T-helper 2 cell treated with Interferon-gamma antibody and Interleukin-4, amounts not matched to agents 5 μg/mL and 100 μg/mL, for 36 hours (primary cell): ENCODE data around the gene SV2C.

Experiments used
- DNase-seq: peaks from one replicate; pipeline ENCODE4 v3.0.0; 2021; ENCODE audit warnings: low spot score
- H3K27ac Mint-ChIP-seq: one replicate; pipeline ENCODE4 v1.8.0; 2021; ENCODE audit warnings: mild to moderate bottlenecking, mixed read lengths
- H3K27me3 Mint-ChIP-seq: one replicate; pipeline ENCODE4 v1.8.0; 2021; ENCODE audit warnings: low read depth, mixed read lengths
- H3K36me3 Mint-ChIP-seq: one replicate; pipeline ENCODE4 v1.8.0; 2021; ENCODE audit warnings: low read depth, mixed read lengths
- H3K4me1 Mint-ChIP-seq: one replicate; pipeline ENCODE4 v1.8.0; 2021; ENCODE audit warnings: low read depth, mixed read lengths
- H3K4me3 Mint-ChIP-seq: one replicate; pipeline ENCODE4 v1.8.0; 2022; ENCODE audit warnings: mild to moderate bottlenecking, moderate library complexity, mixed read lengths
- H3K9me3 Mint-ChIP-seq: one replicate; pipeline ENCODE4 v1.8.0; 2021; ENCODE audit warnings: mixed read lengths

SV2C gene

GRCh38 chr5:76250463-76250862, 167.3 kb downstream of the SV2C start:
- no peak overlapping the region for H3K4me3 Mint-ChIP-seq
- no peaks in the 10 kb centered on the region for H3K4me1 Mint-ChIP-seq
- H3K27ac Mint-ChIP-seq: no peak overlapping the region
- H3K27me3 Mint-ChIP-seq: peaks cover 36% of the 10 kb centered on the region
- H3K9me3 Mint-ChIP-seq: no peaks in the 10 kb centered on the region
- H3K36me3 Mint-ChIP-seq: no peaks in the 10 kb centered on the region
- DNase-seq: no peak

DNA sequence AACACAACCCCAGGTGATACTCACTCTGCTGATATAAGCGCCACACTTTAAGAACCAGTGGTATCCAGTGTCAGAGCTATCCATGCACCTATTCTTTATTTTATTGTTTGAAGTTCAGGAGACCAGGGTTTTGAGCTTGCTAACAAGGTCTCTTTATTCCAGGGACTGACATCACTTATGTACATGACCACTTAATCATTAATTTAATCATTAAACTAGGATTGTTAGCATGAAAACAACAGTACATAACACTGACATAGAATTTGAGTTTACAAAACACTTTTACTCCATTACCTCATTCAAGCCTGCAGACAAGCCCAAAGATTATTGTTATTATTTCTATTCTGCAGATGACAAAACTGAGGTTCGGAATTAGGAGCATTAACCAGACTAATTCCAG, 168.5 kb downstream of the SV2C start:
- DNase-seq: no peak
- H3K4me3 Mint-ChIP-seq: no peak overlapping the region
- no peak overlapping the region for H3K27ac Mint-ChIP-seq
- no peaks in the 10 kb centered on the region for H3K36me3 Mint-ChIP-seq
- peaks cover 6% of the 10 kb centered on the region for H3K4me1 Mint-ChIP-seq
- H3K27me3 Mint-ChIP-seq: peaks cover 44% of the 10 kb centered on the region
- H3K9me3 Mint-ChIP-seq: no peaks in the 10 kb centered on the region

DNA sequence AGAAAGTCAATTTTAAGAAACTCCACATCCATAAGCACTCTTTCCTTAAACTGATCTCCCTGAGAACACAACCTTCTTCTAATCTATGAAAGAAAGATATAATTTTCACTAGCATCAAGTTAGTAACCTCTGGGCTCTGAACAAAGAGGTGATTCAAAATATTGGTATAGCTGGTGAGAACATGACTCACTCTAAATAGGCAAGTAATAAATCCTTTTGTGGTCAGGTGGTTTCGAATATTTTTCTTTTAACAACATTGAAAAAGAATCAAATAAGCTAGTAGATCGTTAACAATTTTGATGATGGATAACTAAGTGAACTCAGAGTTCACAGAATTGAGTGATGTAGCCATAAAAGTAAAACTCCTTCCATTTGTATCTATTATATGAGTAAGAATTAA, 169.3 kb downstream of the SV2C start:
- peaks cover 9% of the 10 kb centered on the region for H3K4me1 Mint-ChIP-seq

DNA sequence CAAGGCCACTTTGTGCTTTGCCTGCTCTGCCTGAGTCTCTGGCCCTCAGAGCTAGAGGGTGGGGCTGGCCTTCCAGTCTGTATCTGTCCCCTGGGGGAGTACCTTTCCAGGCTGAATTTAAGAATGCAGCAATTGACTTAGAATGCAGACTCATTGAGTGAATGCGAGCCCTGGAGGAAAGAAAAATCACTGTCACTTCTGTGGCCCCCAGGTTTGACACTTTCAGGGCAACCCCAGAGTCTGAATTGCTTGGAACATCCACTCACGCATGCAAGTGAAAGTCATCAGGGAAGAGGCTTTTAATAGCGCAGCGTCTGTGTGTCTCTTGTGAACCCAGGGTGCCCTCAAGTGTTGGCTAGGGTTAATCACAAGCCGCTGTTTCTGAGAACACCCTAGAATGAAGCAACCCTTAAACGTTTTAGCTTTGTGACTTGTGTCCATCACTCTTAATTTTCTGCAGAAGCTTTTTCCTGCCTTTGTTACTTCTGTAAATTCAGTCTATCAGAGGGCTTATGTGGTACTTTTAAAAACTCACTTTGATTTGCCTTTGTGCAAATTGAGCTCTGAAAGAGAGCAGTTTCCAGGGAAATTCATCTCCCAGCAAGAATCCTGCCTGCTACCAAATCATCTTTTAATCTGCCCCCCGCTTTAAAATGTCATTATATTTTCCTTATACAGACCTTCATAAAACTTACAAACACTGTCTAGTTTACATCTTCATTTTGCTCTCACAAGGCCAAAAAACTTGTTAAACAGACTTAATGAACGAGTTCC, 173.1 kb downstream of the SV2C start:
- Mint-ChIP-seq H3K27ac (no peak overlapping the region), H3K4me1 (peaks cover 11% of the 10 kb centered on the region), H3K4me3 (no peak overlapping the region), H3K9me3 (no peaks in the 10 kb centered on the region), H3K36me3 (no peaks in the 10 kb centered on the region), H3K27me3 (peaks cover 37% of the 10 kb centered on the region)
- peak; percentile 49 for DNase-seq

More for the DNA sequence above, 169.3 kb downstream of the SV2C start:
- Mint-ChIP-seq H3K9me3 (no peaks in the 10 kb centered on the region), H3K4me3 (no peak overlapping the region), H3K27me3 (peaks cover 40% of the 10 kb centered on the region), H3K36me3 (no peaks in the 10 kb centered on the region), H3K27ac (no peak overlapping the region)
- DNase-seq: no peak

DNA sequence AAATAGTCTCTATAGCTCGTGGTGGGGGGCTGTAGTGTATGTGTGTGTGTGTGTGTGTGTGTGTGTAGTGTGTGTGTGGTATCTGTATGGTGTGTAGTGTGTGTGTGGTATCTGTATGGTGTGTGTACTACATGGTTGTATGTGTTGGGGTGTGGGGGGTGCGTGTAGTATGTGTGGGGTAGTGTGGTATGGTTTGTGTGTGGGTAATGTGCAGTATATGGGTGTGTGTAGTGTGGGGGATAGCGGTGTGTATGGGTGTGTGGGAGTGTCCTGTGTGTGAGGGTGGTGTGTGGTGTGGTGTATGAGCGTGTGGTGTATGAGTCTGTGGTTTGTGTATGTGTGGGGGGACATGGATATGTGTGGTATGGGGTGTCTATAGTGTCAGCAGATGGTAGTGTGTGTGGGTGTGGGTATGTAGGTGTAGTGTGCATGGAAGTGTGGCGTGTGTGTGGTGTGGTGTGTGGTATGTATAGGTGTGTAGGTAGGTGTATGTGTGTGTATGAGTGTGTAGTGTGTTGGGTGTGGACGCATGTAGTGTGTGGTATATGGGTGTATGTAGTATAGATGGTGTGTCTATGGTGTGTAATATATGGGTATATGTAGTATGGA, 174.1 kb downstream of the SV2C start:
- Mint-ChIP-seq H3K9me3 (peaks cover under 1% of the 10 kb centered on the region), H3K27ac (no peak overlapping the region), H3K4me3 (no peak overlapping the region), H3K27me3 (peaks cover 33% of the 10 kb centered on the region), H3K4me1 (peaks cover 11% of the 10 kb centered on the region), H3K36me3 (no peaks in the 10 kb centered on the region)
- no peak for DNase-seq

DNA sequence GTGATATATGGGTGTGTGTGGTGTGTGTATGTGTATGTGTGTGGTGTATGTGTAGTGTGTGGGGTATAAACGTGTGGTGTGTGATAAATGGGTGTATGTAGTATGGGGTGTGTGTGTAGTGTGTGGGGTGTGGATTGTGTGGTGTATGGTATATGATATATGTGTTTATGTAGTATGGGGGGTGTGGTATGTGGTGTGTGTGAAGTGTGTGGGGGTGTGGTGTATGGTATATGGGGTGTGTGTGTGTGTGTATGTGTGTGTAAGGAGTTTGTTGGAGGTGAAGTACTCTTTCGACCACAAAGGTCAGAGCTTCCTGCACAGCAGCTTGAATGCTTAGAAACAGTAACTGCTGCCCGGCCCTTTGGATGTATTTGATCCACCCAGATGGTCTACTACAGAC, 174.7 kb downstream of the SV2C start:
- H3K4me3 Mint-ChIP-seq: no peak overlapping the region
- no peaks in the 10 kb centered on the region for H3K36me3 Mint-ChIP-seq
- H3K27me3 Mint-ChIP-seq: peaks cover 35% of the 10 kb centered on the region
- no peak for DNase-seq
- peaks cover 11% of the 10 kb centered on the region for H3K4me1 Mint-ChIP-seq
- H3K27ac Mint-ChIP-seq: no peak overlapping the region
- peaks cover 6% of the 10 kb centered on the region for H3K9me3 Mint-ChIP-seq

GRCh38 chr5:76264681-76265080, 181.5 kb downstream of the SV2C start:
- Mint-ChIP-seq H3K4me3 (no peak overlapping the region), H3K27me3 (peaks cover 24% of the 10 kb centered on the region), H3K36me3 (peaks cover 7% of the 10 kb centered on the region), H3K9me3 (peaks cover 19% of the 10 kb centered on the region), H3K4me1 (peaks cover 13% of the 10 kb centered on the region), H3K27ac (no peak overlapping the region)
- DNase-seq: no peak

- DNase-seq: peak; percentile 57
- Mint-ChIP-seq H3K4me3 (peak overlapping the region; percentile 51), H3K9me3 (no peaks in the 10 kb centered on the region), H3K27me3 (no peaks in the 10 kb centered on the region), H3K4me1 (peaks cover 22% of the 10 kb centered on the region), H3K36me3 (no peaks in the 10 kb centered on the region), H3K27ac (peak overlapping the region; percentile 60)
Observed at GRCh38 chr5:76269259-76269931, 186.2 kb downstream of the SV2C start.

DNA sequence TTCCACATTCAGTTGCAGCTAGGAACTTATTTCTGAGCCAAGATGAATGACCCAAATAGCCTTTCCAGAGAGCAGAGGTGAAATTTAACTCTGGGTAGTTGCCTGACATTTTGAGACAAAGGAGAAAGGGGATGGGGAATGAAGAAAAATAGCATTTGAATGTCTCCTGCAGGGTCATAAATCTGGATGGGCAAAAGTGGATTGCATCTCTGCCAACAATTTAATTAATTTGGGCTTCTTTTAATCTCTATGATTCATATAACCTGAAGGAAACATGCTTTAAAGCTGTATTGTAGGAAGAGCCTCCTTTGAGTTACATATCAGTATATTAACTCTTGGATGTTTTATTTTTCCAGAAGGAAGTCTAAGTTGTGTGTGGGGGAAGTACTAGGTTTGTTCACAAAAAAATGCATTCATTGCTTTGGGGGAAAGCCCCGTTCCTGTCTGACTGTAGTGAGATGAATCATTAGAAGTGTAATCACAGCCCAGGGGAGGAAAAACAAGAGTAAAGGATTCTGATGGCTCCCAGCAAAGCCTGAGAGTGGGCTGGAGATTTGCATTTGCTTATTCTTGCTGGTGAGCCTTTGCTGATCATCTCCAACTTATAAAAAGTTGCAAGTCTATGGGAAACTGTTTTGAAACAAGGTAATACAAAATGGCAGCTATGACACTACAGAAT, 186.9 kb downstream of the SV2C start:
- peak overlapping the region; percentile 51 for H3K4me3 Mint-ChIP-seq
- peak; percentile 45 for DNase-seq
- H3K4me1 Mint-ChIP-seq: peaks cover 22% of the 10 kb centered on the region
- H3K9me3 Mint-ChIP-seq: no peaks in the 10 kb centered on the region
- H3K27ac Mint-ChIP-seq: peak overlapping the region; percentile 60
- H3K36me3 Mint-ChIP-seq: no peaks in the 10 kb centered on the region
- no peaks in the 10 kb centered on the region for H3K27me3 Mint-ChIP-seq

DNA sequence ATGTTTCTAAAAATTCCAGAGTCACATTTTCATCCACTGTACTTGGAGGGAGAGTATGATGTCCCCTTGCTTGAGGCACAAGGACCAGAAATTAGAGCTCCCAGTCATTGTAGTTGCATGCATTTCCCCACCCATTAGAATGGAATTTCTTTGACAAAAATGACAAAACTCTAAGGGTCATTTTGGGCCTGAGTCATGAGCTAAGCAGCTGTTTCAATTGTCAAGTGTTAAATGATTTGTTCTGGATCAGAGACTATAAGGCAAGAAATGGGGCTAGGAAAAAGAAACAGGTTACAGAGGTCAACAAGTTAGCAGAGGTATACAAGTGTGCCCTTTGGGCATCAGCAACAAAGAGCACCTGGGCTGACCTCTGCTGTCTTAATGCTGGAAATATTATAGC, 188.7 kb downstream of the SV2C start:
- H3K27me3 Mint-ChIP-seq: no peaks in the 10 kb centered on the region
- H3K27ac Mint-ChIP-seq: no peak overlapping the region
- no peak for DNase-seq
- no peaks in the 10 kb centered on the region for H3K36me3 Mint-ChIP-seq
- no peaks in the 10 kb centered on the region for H3K9me3 Mint-ChIP-seq
- peaks cover 19% of the 10 kb centered on the region for H3K4me1 Mint-ChIP-seq
- no peak overlapping the region for H3K4me3 Mint-ChIP-seq

DNA sequence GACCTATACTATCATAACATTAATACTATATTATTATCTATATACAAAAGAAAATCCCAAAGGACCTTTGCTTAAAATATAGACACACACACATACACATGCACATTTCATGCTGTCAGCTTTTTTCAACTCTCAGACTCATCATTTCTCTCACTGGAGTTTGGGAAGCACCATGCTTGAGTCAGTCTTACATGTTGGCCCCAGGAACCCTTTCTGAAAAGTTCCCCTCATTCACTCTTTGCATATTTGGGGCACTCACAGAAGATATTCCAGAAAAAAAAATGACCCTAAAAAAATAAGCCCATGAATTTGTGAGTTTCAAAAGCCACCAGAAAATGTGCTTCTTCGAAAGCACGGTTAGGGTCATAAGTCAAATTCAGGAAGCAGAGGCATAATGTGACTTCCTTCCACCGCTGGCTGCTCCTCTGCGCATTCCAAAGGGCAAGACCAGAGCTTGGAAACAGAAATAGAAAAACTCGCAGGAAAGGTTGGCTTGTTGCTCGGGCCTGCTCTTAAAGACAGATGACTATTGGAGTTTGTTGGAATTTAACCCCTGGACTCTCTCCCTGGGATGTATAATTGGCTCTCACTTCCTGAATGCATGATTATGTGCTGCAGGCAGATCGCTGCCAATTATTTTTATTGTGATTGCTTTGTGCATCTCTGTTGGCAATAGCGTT, 190.2 kb downstream of the SV2C start:
- H3K36me3 Mint-ChIP-seq: no peaks in the 10 kb centered on the region
- no peaks in the 10 kb centered on the region for H3K27me3 Mint-ChIP-seq
- no peak overlapping the region for H3K4me3 Mint-ChIP-seq
- no peak for DNase-seq
- no peak overlapping the region for H3K27ac Mint-ChIP-seq
- peaks cover 16% of the 10 kb centered on the region for H3K4me1 Mint-ChIP-seq
- no peaks in the 10 kb centered on the region for H3K9me3 Mint-ChIP-seq

GRCh38 chr5:76274571-76274970, 191.4 kb downstream of the SV2C start:
- no peak for DNase-seq

GRCh38 chr5:76277736-76278135, 194.6 kb downstream of the SV2C start:
- no peaks in the 10 kb centered on the region for H3K9me3 Mint-ChIP-seq
- H3K4me3 Mint-ChIP-seq: no peak overlapping the region
- H3K36me3 Mint-ChIP-seq: no peaks in the 10 kb centered on the region
- H3K4me1 Mint-ChIP-seq: no peaks in the 10 kb centered on the region
- DNase-seq: no peak
- H3K27ac Mint-ChIP-seq: no peak overlapping the region
- no peaks in the 10 kb centered on the region for H3K27me3 Mint-ChIP-seq

More at GRCh38 chr5:76274571-76274970, 191.4 kb downstream of the SV2C start:
- no peak overlapping the region for H3K27ac Mint-ChIP-seq
- no peaks in the 10 kb centered on the region for H3K27me3 Mint-ChIP-seq
- H3K4me1 Mint-ChIP-seq: peaks cover 10% of the 10 kb centered on the region
- no peaks in the 10 kb centered on the region for H3K36me3 Mint-ChIP-seq
- H3K4me3 Mint-ChIP-seq: no peak overlapping the region
- no peaks in the 10 kb centered on the region for H3K9me3 Mint-ChIP-seq
